ENCODE measurements around the gene TICAM1. TPM values are rescaled to one million over a fixed set of nuclear protein-coding genes. Genes with fewer than 3 reads are reported as not detected.
"Not testable (repeated sequence)": the region's sequence is repeated elsewhere in the genome, so short reads cannot be mapped to it uniquely, and the experiment has no call there.

The TICAM1 gene
- total RNA-seq, 2 donors from 2014 or later: 2.9 to 4.6 TPM

DNA sequence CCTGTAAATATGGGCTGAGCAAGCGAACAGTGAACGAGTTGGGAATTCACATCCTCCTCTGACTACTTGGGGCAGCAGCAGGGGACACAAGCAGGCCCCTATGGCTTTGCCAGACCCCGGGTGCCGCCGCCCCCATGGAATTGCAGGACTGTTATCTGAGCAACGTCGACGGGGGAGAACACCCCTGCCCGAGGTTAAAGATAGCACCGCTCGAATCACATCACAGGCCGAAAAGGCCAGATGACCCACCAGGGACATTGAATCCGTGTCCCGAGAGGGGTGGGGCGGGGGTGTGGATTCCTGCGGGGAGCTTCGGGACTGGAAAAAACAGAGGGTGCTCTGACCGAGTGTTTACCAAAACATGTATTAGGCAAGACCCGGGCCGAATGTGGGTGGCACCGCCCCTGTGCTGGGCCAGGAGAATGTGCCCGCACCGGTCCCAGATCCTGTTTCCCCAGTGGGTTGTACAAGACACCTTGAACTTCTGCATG is 30.9 kb downstream of the TICAM1 start:
- no peak overlapping the region for H3K4me3 ChIP-seq (ENCODE audit: low read length)
- H3K4me1 ChIP-seq (ENCODE audit: control insufficient read depth, insufficient read depth, low read length): no peaks in the 10 kb centered on the region
- Mint-ChIP-seq H3K9me3 (no peaks in the 10 kb centered on the region), H3K27ac (no peak overlapping the region), H3K4me3 (no peak overlapping the region), H3K27me3 (ENCODE audit: insufficient read depth) (no peaks in the 10 kb centered on the region), H3K4me1 (peaks cover 1% of the 10 kb centered on the region), H3K36me3 (ENCODE audit: low read depth) (peaks cover 22% of the 10 kb centered on the region)
- WGBS, 2 experiments (ENCODE audit: insufficient coverage in 1 of 2, insufficient read length in 1 of 2): 85 to 93% methylated on average over 17 to 23 of the region's 23 CpGs
- no peak overlapping the region for H3K9ac ChIP-seq (ENCODE audit: extremely low read depth, low read length, poor library complexity, severe bottlenecking)
- no peaks in the 10 kb centered on the region for H3K27me3 ChIP-seq (ENCODE audit: control insufficient read depth, insufficient read depth, low read length, poor library complexity, severe bottlenecking)
- TF ChIP-seq CTCF (conservative IDR thresholded peaks at IDR 0.05): no peak
- no peak for DNase-seq
- no peaks in the 10 kb centered on the region for H3K9me3 ChIP-seq (ENCODE audit: control insufficient read depth, low read length)
- H3K36me3 ChIP-seq (ENCODE audit: control insufficient read depth, insufficient read depth, low read length): peaks cover 9% of the 10 kb centered on the region
- H3K27ac ChIP-seq (ENCODE audit: low read depth, low read length): no peak overlapping the region

- WGBS, 2 experiments (ENCODE audit: insufficient coverage in 1 of 2, insufficient read length in 1 of 2): 94 to 95% methylated on average over 7 to 9 of the region's 9 CpGs
- peaks cover 47% of the 10 kb centered on the region for H3K36me3 Mint-ChIP-seq (ENCODE audit: low read depth)
These were observed 36.1 kb downstream of the TICAM1 start for GRCh38 chr19:4795400-4795799.

DNA sequence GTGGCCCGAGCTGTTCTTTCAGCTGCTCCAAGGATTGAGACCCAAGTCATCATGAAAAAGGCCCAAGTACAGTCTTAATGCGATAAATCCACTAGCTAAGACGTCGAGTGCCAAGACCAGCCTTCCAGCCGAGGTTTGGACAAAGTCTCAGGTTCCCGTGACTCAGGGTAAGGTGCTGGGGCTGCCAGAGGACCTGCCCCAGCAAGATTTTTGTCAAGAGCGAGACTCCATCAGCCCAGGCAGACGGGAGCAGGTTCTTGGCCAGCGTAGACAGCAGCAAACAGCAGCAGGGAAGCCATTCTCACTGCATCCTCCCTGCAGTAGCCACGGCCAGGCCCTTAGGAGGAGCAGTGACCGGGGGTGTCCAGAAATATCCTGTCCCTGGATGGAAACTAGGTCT is 36.5 kb downstream of the TICAM1 start:
- H3K36me3 ChIP-seq (ENCODE audit: control insufficient read depth, insufficient read depth, low read length): peaks cover 25% of the 10 kb centered on the region
- H3K9me3 ChIP-seq (ENCODE audit: control insufficient read depth, low read length): no peaks in the 10 kb centered on the region
- Mint-ChIP-seq H3K4me3 (no peak overlapping the region), H3K36me3 (ENCODE audit: low read depth) (peaks cover 47% of the 10 kb centered on the region), H3K9me3 (no peaks in the 10 kb centered on the region), H3K27me3 (ENCODE audit: insufficient read depth) (no peaks in the 10 kb centered on the region), H3K4me1 (peaks cover 12% of the 10 kb centered on the region), H3K27ac (peak overlapping the region; percentile 86)
- peaks cover 5% of the 10 kb centered on the region for H3K4me1 ChIP-seq (ENCODE audit: control insufficient read depth, insufficient read depth, low read length)
- H3K9ac ChIP-seq (ENCODE audit: extremely low read depth, low read length, poor library complexity, severe bottlenecking): no peak overlapping the region
- no peaks in the 10 kb centered on the region for H3K27me3 ChIP-seq (ENCODE audit: control insufficient read depth, insufficient read depth, low read length, poor library complexity, severe bottlenecking)
- H3K4me3 ChIP-seq (ENCODE audit: low read length): peak overlapping the region; percentile 59
- H3K27ac ChIP-seq (ENCODE audit: low read depth, low read length): no peak overlapping the region
- 92 to 96% methylated on average over 9 to 11 of the region's 11 CpGs for WGBS, 2 experiments (ENCODE audit: insufficient coverage in 1 of 2, insufficient read length in 1 of 2)
- no peak for TF ChIP-seq CTCF (conservative IDR thresholded peaks at IDR 0.05)
- DNase-seq: no peak

More at GRCh38 chr19:4795400-4795799, 36.1 kb downstream of the TICAM1 start:
- Histone ChIP-seq H3K9ac (ENCODE audit: extremely low read depth, low read length, poor library complexity, severe bottlenecking) (no peak overlapping the region), H3K36me3 (ENCODE audit: control insufficient read depth, insufficient read depth, low read length) (peaks cover 25% of the 10 kb centered on the region), H3K27ac (ENCODE audit: low read depth, low read length) (no peak overlapping the region), H3K27me3 (ENCODE audit: control insufficient read depth, insufficient read depth, low read length, poor library complexity, severe bottlenecking) (no peaks in the 10 kb centered on the region), H3K9me3 (ENCODE audit: control insufficient read depth, low read length) (no peaks in the 10 kb centered on the region), H3K4me3 (ENCODE audit: low read length) (peak overlapping the region; percentile 59), H3K4me1 (ENCODE audit: control insufficient read depth, insufficient read depth, low read length) (peaks cover 5% of the 10 kb centered on the region)
- DNase-seq: no peak
- Mint-ChIP-seq H3K9me3 (no peaks in the 10 kb centered on the region), H3K4me3 (no peak overlapping the region), H3K27me3 (ENCODE audit: insufficient read depth) (no peaks in the 10 kb centered on the region), H3K27ac (peak overlapping the region; percentile 86), H3K4me1 (peaks cover 12% of the 10 kb centered on the region)
- TF ChIP-seq CTCF (conservative IDR thresholded peaks at IDR 0.05): no peak

DNA sequence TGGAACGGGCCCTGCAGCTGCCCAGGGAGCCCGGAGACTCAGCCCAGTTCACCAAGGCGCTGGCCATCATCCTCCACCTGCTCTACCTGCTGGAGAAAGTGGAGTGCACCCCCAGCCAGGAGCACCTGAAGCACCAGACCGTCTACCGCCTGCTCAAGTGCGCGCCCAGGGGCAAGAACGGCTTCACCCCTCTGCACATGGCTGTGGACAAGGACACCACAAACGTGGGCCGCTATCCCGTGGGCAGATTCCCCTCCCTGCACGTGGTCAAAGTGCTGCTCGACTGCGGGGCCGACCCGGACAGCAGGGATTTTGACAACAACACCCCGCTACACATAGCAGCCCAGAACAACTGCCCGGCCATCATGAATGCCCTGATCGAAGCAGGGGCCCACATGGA is 38.2 kb downstream of the TICAM1 start:
- H3K4me1 Mint-ChIP-seq: peaks cover 12% of the 10 kb centered on the region
- peak overlapping the region; percentile 64 for H3K4me3 Mint-ChIP-seq

DNA sequence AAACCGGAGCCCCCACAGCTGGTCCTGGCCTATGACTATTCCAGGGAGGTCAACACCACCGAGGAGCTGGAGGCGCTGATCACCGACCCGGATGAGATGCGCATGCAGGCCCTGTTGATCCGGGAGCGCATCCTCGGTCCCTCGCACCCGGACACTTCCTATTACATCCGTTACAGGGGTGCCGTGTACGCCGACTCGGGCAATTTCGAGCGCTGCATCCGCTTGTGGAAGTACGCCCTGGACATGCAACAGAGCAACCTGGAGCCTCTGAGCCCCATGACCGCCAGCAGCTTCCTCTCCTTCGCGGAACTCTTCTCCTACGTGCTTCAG is 38.7 kb downstream of the TICAM1 start:
- H3K36me3 Mint-ChIP-seq (ENCODE audit: low read depth): peaks cover 38% of the 10 kb centered on the region
- peaks cover 25% of the 10 kb centered on the region for H3K36me3 ChIP-seq (ENCODE audit: control insufficient read depth, insufficient read depth, low read length)
- peak overlapping the region; percentile 82 for H3K4me3 ChIP-seq (ENCODE audit: low read length)
- peak overlapping the region; percentile 97 for H3K9ac ChIP-seq (ENCODE audit: extremely low read depth, low read length, poor library complexity, severe bottlenecking)
- not testable (repeated sequence) for DNase-seq; H3K9me3 Mint-ChIP-seq; H3K9me3 ChIP-seq (ENCODE audit: control insufficient read depth, low read length); H3K27ac ChIP-seq (ENCODE audit: low read depth, low read length); H3K27me3 ChIP-seq (ENCODE audit: control insufficient read depth, insufficient read depth, low read length, poor library complexity, severe bottlenecking); H3K27me3 Mint-ChIP-seq (ENCODE audit: insufficient read depth); H3K4me1 ChIP-seq (ENCODE audit: control insufficient read depth, insufficient read depth, low read length)
- peak overlapping the region; percentile 64 for H3K4me3 Mint-ChIP-seq
- H3K4me1 Mint-ChIP-seq: peaks cover 12% of the 10 kb centered on the region
- peak overlapping the region; percentile 89 for H3K27ac Mint-ChIP-seq
- WGBS, 2 experiments (ENCODE audit: insufficient coverage in 1 of 2, insufficient read length in 1 of 2): 94 to 98% methylated on average over 19 to 24 of the region's 24 CpGs

More for the DNA sequence above, 38.2 kb downstream of the TICAM1 start:
- not testable (repeated sequence) for H3K9me3 ChIP-seq (ENCODE audit: control insufficient read depth, low read length); H3K27ac ChIP-seq (ENCODE audit: low read depth, low read length); H3K4me3 ChIP-seq (ENCODE audit: low read length); DNase-seq; H3K27me3 Mint-ChIP-seq (ENCODE audit: insufficient read depth); H3K27me3 ChIP-seq (ENCODE audit: control insufficient read depth, insufficient read depth, low read length, poor library complexity, severe bottlenecking); H3K9ac ChIP-seq (ENCODE audit: extremely low read depth, low read length, poor library complexity, severe bottlenecking); H3K4me1 ChIP-seq (ENCODE audit: control insufficient read depth, insufficient read depth, low read length); H3K9me3 Mint-ChIP-seq
- H3K36me3 ChIP-seq (ENCODE audit: control insufficient read depth, insufficient read depth, low read length): peaks cover 25% of the 10 kb centered on the region
- Mint-ChIP-seq H3K27ac (peak overlapping the region; percentile 89), H3K36me3 (ENCODE audit: low read depth) (peaks cover 40% of the 10 kb centered on the region)
- 84 to 94% methylated on average over 9 to 19 of the region's 19 CpGs for WGBS, 2 experiments (ENCODE audit: insufficient coverage in 1 of 2, insufficient read length in 1 of 2)
